GM18907 (cell line): Measurements from ENCODE around the gene FAM219B.
"Not testable (repeated sequence)": the region's sequence is repeated elsewhere in the genome, so short reads cannot be mapped to it uniquely, and the experiment has no call there.

Experiments used
- ATAC-seq: cut with Tn5 transposase; IDR thresholded peaks from one replicate; pipeline ENCODE4 v1.9.1; 2021; ENCODE audit warnings: mild to moderate bottlenecking, moderate library complexity; ENCODE audit not compliant: unreplicated experiment

FAM219B gene

DNA sequence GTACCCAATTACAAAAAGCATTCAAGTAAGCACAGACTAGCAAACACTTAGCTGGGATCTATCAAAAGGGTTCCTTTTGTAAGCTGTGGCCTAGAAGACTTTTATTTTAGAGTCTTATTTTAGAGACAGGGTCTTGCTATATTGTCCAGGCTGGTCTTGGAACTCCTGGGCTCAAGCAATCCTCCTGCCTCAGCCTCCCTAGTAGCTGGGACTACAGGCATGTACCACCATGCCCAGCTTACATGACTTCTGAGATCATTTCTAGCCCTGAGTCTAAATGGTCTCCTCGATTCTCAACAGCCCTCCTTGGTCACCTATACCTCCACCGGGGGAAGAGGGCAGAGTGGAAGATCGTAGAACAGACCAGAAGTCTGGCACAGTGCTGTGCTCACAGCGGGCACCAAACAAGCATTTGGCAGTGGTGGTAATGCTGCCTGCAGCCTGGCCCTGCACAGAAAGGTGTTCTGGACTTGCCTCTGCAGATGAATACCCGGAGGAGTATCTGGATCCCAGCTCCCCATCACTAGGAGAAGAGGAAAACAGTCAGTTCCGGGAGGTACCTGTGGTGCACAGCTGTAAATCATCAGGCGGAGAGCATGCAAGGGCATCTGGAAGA, 2.4 kb downstream of the FAM219B start:
- ATAC-seq, result no peak

DNA sequence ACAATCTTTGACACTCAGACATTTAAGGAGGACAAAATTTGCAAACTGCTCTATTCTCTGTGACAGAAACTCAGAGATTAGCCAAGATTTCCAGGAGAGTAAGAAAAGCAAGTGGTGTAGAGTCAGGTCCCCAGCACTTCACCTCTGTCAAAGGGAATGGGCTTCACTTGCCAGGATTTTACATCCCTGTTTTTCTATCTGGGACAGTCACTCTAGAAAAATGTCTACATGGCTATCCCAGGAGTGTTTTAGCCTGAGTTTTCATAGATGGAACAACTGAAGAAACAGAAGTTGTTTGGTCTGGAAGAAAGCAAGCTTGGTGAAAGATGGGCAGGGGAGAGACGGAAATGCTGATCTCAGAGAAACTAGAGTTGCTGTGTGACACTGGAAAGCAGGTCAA, 3.0 kb downstream of the FAM219B start:
- ATAC-seq, result no peak

GRCh38 chr15:74902295-74903075, 4.2 kb downstream of the FAM219B start:
- ATAC-seq, result no peak

DNA sequence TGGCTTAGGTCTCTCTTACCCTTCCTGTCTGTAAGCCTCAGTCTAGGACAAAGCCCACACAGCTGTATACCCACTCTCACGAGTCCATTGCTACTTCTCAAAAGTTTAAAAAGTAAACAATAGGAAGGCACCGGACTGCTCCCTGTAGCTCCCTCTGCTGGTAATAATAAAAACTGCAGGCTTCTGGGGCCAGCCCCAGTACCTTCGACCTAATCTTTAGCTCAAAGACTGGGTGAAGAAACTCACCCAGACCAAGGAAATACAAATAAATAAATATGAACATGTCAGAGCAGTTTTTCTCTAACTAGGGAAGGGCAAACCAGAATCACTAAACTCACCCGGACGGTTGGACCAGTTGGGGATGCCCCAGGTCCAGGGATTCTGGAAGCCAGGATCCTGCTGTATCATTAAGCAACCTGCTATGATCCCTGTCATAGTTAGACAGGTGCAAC, 5.0 kb downstream of the FAM219B start:
- no peak for ATAC-seq

- no peak for ATAC-seq
Measured at GRCh38 chr15:74897300-74897701, 9.3 kb downstream of the FAM219B start.

GRCh38 chr15:74896316-74896715, 10.3 kb downstream of the FAM219B start:
- ATAC-seq, result no peak

- ATAC-seq, result no peak
Measured at GRCh38 chr15:74895830-74896229, 10.8 kb downstream of the FAM219B start.

DNA sequence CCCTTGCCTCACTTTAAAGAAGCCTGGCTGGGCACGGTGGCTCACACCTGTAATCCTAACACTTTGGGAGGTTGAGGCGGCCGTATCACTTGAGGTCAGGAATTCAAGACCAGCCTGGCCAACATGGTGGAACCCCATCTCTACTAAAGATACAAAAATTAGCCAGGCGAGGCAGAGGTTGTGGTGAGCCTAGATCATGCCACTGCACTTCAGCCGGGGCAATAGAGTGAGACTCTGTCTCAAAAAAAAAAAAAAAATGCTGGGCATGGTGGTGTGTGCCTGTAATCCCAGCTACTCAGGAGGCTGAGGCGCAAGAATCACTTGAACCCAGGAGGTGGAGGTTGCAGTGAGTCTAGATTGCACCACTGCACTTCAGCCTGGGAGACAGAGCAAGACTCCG, 12.3 kb downstream of the FAM219B start:
- ATAC-seq, result not testable (repeated sequence)

DNA sequence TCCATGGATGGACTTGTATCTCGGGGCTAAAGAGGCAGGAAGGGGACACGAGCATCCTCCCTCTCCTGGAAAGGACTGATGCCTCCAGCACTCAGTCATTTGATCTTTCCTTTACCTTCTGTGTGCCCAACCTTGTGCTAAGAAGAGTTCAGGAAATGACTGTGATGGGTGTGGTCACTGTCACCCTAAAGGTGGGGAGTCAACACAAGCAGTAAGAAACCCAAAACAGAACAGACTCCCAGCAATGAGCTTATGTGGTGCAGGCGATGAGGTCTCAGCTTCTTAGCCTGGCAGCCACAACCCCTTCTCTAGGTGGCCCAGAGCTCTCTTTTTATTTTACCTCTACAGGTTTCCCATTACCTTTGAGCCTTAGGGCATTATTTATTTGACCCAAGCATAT, 13.0 kb downstream of the FAM219B start:
- no peak for ATAC-seq

GRCh38 chr15:74892931-74893330, 13.7 kb downstream of the FAM219B start:
- no peak for ATAC-seq

DNA sequence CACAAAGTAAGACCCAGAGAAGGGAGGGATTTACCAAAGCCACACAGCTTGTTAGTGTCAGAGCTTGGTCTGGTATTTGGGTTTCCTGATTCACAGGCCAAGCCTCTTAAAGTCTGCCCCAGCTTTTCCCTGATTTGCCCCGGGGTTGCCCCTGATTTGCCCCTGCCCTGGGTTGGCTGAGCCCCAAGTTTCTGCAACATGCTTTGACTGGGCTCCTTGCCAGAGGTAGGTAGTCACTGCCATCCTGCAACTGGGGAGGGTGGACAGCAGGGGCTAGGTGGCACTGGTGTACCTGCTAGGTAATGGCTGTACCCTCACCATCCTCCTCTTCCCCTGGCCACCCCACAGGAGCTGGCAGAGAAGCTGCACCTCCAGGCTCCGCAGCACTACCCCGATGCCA, 14.3 kb downstream of the FAM219B start:
- ATAC-seq, result no peak

DNA sequence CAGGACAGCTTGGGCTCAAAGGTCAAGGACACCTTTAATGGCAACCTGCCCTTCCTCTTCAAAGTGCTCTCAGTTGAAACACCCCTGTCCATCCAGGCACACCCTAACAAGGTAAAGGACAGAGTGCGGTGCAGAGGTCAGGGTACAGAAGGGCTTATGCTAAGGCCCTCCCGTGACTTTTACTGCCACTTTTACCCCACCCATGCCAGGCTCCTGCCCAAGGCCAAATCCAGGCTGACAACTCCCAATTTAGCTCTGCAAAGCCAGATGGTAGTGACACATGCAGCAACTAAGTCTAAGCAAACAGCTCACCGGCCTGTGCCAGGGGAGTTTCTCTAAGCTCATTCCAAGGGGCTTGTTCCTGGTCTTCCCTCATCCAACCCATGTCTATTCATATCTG, 15.2 kb downstream of the FAM219B start:
- ATAC-seq, result no peak

DNA sequence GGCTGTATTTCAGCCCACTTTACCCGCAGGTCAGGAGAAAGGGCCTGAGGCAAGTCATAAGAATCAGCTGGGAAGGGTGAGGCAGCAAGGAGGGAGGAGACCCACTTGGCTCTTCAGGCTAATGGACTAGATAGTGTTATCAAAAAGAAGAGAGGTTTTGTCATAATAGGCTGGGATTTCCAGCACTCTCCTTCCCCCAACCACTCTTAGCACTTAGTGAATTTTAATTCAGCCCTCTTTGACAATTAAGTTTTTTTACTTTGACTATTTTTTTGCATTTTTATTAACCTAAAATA, 16.0 kb downstream of the FAM219B start:
- no peak for ATAC-seq

GRCh38 chr15:74889883-74890664, 16.6 kb downstream of the FAM219B start, which contains the start of gene MPI:
TSS of gene MPI (plus strand) at chr15:74890042. CDS start at chr15:74890074, 32 bp downstream.
- ATAC-seq, result peak; percentile 89

DNA sequence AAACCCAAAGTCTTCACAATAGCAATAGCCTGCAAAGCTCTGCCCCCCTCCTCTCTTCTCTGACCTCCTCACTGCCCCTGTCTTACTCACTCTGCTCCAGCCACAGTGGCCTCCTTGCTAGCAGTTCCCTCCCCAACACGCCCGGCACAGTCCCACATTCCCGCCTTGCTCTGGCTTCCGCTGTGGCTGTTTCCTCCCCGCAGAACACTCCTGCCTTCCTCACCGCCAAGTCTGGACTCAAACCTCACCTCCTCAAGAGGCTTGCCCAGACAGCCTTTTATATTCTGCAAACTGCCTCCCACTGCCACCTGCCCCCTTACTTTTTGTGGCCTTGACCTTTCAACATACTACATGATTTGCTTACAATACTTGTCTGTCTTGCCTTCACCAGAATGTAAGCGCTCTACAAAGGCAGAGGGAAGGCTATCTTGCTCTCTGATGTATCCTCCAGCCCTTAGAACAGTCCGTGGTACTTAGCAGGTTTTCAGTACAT, 17.2 kb downstream of the FAM219B start:
- ATAC-seq, result peak; percentile 5

GRCh38 chr15:74888716-74889115, 17.9 kb downstream of the FAM219B start:
- ATAC-seq, result no peak

- ATAC-seq, result not testable (repeated sequence)
Measured at GRCh38 chr15:74887537-74888193, 19.0 kb downstream of the FAM219B start.

GRCh38 chr15:74885461-74885860, 21.2 kb downstream of the FAM219B start:
- no peak for ATAC-seq

DNA sequence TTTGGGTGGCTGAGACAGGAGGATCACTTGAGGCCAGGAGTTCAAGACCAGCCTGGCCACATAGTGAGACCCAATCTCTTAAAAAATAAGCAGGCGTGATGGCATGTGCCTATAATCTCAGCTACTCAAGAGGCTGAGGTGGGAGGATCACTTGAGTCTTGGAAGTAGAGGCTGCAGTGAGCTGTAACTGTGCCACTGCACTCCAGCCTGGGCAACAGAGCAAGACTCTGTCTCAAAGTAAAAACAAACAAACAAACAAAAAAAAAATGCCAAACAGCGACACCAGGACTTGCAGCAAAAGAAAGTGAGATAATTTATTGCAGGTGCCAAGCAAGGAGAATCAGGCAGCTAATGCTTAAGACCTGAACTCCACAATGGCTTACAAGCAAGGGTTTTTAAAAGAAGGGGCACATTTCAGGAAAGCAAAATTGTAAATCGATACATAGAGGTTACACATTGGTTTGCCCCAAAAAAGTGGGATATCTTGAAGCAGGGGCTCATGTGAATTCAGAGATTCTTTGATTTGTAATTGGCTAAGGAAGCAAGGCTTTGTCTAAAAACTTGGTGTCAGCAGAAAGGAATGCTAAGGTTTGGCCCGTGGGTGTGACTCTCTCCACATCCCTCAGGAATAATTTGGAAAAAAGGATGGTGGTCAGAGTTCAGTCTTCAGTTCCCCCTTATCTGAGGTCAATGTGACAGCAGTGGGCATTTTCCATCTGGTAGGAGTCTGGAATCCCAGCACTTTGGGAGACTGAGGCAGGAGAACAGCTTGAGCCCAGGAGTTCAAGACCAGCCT, 22.0 kb downstream of the FAM219B start:
- no peak for ATAC-seq

GRCh38 chr15:74882528-74882927, 24.1 kb downstream of the FAM219B start:
- no peak for ATAC-seq
